CD4-positive, alpha-beta T cell treated with Interleukin-21 for 1 hour (primary cell): ENCODE results near the gene TCF7L1.
A peak's percentile ranks its signal among the peaks of the same experiment; 100 is the strongest.
"Not testable (repeated sequence)": the region's sequence is repeated elsewhere in the genome, so short reads cannot be mapped to it uniquely, and the experiment has no call there.

Experiments used
- DNase-seq: peaks from one replicate; pipeline ENCODE4 v3.0.0-alpha.2; 2020

Gene TCF7L1

GRCh38 chr2:85302121-85302520 lies 168.9 kb downstream of the TCF7L1 start:
- no peak for DNase-seq

- DNase-seq, result no peak
These were observed 170.8 kb downstream of the TCF7L1 start for GRCh38 chr2:85303780-85304531.

GRCh38 chr2:85307527-85307897 lies 174.3 kb downstream of the TCF7L1 start:
- DNase-seq, result no peak

DNA sequence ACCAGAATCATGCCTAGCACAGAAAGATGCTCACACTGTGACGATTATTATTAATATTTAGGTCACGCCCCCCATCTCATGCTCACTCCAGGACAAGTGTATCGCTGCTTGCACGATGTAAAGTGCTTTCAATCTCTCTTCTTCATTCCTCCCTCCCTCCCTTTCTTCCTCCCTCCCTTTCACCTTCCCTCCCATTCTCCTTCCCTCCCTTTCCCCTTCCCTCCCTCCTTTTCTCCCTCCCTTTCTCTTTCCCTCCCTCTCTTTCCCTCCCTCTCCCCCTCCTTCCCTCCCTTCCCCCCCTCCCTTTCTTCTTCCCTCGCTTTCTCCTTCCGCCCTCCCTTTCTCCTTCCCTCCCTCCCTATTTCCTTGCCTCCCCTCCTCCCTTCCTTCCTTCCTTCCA lies 175.0 kb downstream of the TCF7L1 start:
- DNase-seq, result no peak

- DNase-seq, result no peak
These were observed 175.8 kb downstream of the TCF7L1 start for GRCh38 chr2:85308896-85309555.

- peak; percentile 23 for DNase-seq
These were observed 176.6 kb downstream of the TCF7L1 start for GRCh38 chr2:85309699-85310321.

- DNase-seq, result no peak
These were observed 177.1 kb downstream of the TCF7L1 start for GRCh38 chr2:85310330-85310729.

DNA sequence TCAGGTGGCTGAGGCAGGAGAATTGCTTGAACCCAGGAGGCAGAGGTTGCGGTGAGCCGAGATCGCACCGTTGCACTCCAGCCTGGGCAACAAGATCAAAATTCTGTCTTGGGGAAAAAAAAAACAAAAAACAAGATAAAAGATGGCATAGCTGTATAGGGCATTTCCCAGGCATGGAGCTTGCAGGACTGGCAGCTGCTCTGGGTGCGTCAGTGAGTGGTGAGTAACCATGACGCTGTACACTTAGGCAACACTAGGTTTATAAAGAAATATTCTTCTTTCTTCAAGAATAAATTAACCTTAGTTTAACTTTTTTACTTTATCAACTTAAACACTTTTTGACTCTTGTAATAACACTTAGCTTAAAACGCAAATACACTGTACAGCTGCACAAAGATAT lies 179.2 kb downstream of the TCF7L1 start:
- no peak for DNase-seq

DNA sequence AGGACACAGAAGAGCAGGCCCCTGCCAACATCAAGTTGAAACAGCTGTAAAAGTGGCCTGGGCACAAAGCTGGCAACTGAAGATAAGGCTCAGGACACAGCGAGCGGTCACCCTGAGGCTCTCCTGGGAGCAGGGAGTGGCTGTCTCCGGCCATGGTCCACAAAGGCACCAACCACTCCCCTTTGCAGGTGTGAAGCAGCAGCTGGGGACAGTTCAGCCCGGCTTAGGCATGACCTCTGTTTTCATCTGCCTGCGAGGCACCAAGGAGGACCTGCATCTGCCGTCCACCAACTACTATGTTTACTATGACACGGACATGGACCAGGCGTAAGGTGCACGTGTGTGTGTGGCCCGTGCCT lies 181.7 kb downstream of the TCF7L1 start:
- DNase-seq, result no peak

GRCh38 chr2:85315921-85316320 lies 182.7 kb downstream of the TCF7L1 start:
- not testable (repeated sequence) for DNase-seq

- DNase-seq, result no peak
These were observed 185.3 kb downstream of the TCF7L1 start for GRCh38 chr2:85318222-85319074.

DNA sequence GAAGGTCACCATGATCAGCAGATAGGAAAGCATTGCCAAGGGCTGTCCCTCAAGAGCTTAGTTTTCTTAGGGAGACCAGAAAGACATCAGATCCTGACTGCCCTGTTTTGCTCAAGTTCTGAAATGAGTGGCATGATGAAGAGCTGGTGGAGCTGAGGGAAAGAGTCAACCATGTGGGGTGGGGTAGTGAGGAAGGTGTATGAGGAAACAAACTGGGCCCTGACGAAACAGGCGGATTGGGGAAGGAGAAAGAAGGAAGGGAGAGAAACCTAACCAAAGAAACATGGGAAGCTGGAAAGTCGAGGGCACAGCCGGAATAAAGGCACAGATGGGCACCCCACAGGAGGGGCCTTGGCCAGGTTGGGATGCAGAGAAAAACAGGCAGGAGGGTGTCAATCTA lies 186.6 kb downstream of the TCF7L1 start:
- no peak for DNase-seq

- no peak for DNase-seq
These were observed 190.3 kb downstream of the TCF7L1 start for GRCh38 chr2:85323351-85323987.

DNA sequence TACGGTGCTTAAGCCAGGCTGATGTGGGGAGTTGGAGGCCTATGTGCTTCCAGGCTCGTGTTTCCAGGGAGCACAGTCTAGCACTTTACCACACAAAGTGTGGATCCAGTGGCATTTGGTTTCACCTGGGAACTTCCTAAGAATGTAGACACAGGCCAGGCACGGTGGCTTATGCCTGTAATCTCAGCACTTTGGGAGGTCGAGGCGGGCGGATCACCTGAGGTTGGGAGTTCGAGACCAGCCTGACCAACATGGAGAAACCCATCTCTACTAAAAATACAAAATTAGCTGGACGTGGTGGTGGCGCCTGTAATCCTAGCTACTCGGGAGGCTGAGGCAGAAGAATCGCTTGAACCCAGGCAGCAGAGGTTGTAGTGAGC lies 190.8 kb downstream of the TCF7L1 start:
- not testable (repeated sequence) for DNase-seq

GRCh38 chr2:85324639-85325465 lies 191.7 kb downstream of the TCF7L1 start:
- no peak for DNase-seq

GRCh38 chr2:85325466-85325811 lies 192.2 kb downstream of the TCF7L1 start:
- DNase-seq, result no peak

- peak; percentile 62 for DNase-seq
These were observed 193.4 kb downstream of the TCF7L1 start for GRCh38 chr2:85326406-85327159.

- DNase-seq, result peak; percentile 61
These were observed 194.1 kb downstream of the TCF7L1 start for GRCh38 chr2:85327160-85327821.

DNA sequence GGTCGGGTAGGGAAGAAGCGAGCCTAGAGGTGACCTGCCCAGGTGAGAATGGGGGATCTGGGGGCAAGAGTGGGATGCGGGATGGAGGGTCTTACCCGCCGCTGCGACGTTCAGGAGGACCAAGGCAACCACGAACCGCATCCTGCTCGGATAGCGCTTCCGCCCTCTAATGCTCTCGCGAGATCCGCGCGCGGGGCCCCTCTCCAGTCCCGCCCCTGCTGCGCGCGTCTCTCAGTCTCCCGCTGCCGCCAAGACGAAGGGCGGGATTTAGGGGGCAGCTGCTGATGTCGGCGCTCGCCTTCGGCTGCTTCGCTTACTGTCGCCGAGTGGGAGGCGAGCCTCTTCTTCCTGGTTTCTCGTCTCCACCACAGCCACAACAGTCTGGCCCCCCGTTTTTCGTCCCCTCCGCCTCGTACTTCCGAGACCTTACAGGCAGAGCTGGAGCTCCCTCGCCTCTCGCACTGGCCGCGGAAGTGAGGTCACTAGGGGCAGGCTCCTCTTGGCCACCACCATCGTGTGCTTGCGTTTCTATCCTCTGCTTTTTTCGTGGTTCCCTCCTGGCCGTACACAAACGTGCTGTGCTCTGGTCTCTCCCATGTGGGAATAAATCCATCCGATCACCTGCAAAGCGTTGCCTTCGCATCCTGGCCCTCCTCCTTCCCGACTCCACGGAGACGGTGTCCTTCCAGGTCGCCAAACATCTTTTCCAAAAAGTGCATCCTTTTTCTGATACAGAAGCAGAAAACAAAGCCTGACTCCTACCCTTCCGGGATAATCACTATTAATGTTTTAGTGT lies 194.8 kb downstream of the TCF7L1 start, which contains the start of gene TGOLN2:
TGOLN2 (minus strand) TSS at position 168 of the 796 bp plus-strand sequence; CDS start at position 141, 27 bp downstream.
- DNase-seq, result peak; percentile 93
